B cell (primary cell): ENCODE data around the gene KLK14. TPM values are rescaled to one million over a fixed set of nuclear protein-coding genes. Genes with fewer than 3 reads are reported as not detected.

Experiments
- ATAC-seq: fragments of 200-7000 bp; cut with Tn5 transposase; one replicate; pipeline ENCODE4 v1.10.0; 2021; ENCODE audit warnings: low read depth, mild to moderate bottlenecking, moderate number of reproducible peaks, moderate library complexity
- CTCF ChIA-PET: fragments of 350-600 bp; sonication (Branson Sonifier 250); formaldehyde crosslinking; loops from one replicate; lab custom pipeline; 2021; ENCODE audit warnings: antibody characterized with exemption, inconsistent platforms; lab: Charles Lee
- POLR2A ChIA-PET: fragments of 350-600 bp; sonication (Branson Sonifier 250); formaldehyde crosslinking; loops from one replicate; lab custom pipeline; 2021; ENCODE audit warnings: antibody characterized with exemption; lab: Charles Lee
- DNase-seq: peaks from one replicate; pipeline ENCODE4 v3.0.0; 2013
- H2AFZ ChIP-seq: 2 replicates; pipeline ENCODE4 v1.6.1; 2012; ENCODE audit warnings: mild to moderate bottlenecking, low read depth, low read length; ENCODE audit not compliant: insufficient read depth, poor library complexity, severe bottlenecking
- H3K27ac ChIP-seq, 2 donors: 1 replicate in 1 of 2; 2 replicates in 1 of 2; pipeline ENCODE4 v1.5.1; 2012 to 2013; ENCODE audit warnings: low read length in 2 of 2, mild to moderate bottlenecking in 2 of 2, moderate library complexity in 1 of 2
- H3K27me3 ChIP-seq, 4 experiments: fragments of 200-600 bp in 1 of 4; sonication (generic) in 1 of 4; replicated peaks in 1 of 4; 1 replicate in 2 of 4; 2 replicates in 2 of 4; pipeline versions ENCODE4 v1.6.1 to v1.7.0; 2013 to 2016; ENCODE audit warnings: low read length in 3 of 4, mild to moderate bottlenecking in 2 of 4, mixed read lengths in 1 of 4, moderate library complexity in 1 of 4; ENCODE audit not compliant: insufficient read depth in 4 of 4, control insufficient read depth in 3 of 4; ENCODE audit errors: control extremely low read depth in 1 of 4
- H3K36me3 ChIP-seq, 2 experiments: replicated peaks in 1 of 2; 1 replicate in 1 of 2; 2 replicates in 1 of 2; pipeline versions ENCODE4 v1.6.1 to v1.7.1; 2013; ENCODE audit warnings: low read length in 1 of 2; ENCODE audit not compliant: insufficient read depth in 2 of 2, control insufficient read depth in 1 of 2; ENCODE audit errors: control extremely low read depth in 1 of 2, extremely low read depth in 1 of 2
- H3K4me1 ChIP-seq, 2 donors: fragments of 200-600 bp in 1 of 2; sonication (generic) in 1 of 2; 1 replicate in 1 of 2; 2 replicates in 1 of 2; pipeline versions ENCODE4 v1.5.1 to v1.6.1; 2013 to 2017; ENCODE audit warnings: low read length in 2 of 2; ENCODE audit not compliant: control insufficient read depth in 2 of 2, insufficient read depth in 2 of 2
- H3K4me2 ChIP-seq: replicated peaks from 2 replicates; pipeline ENCODE3; 2012; ENCODE audit warnings: mild to moderate bottlenecking, low read depth, low read length; ENCODE audit not compliant: poor library complexity, severe bottlenecking
- H3K4me3 ChIP-seq, 5 experiments: fragments of 200-600 bp in 1 of 5; sonication (generic) in 1 of 5; 1 replicate in 3 of 5; 2 replicates in 2 of 5; pipeline versions ENCODE4 v1.5.1 to v1.7.0; 2011 to 2016; ENCODE audit warnings: low read length in 4 of 5, mild to moderate bottlenecking in 4 of 5, low read depth in 2 of 5, control low read depth in 1 of 5, moderate library complexity in 1 of 5; ENCODE audit not compliant: insufficient read depth in 1 of 5; ENCODE audit errors: control extremely low read depth in 1 of 5, extremely low read depth in 1 of 5
- H3K79me2 ChIP-seq: fragments of 200-600 bp; sonication (generic); one replicate; pipeline ENCODE4 v1.6.0; 2016; ENCODE audit warnings: low read length; ENCODE audit not compliant: control insufficient read depth, insufficient read depth
- H3K9ac ChIP-seq: fragments of 200-600 bp; sonication (generic); 2 replicates; pipeline ENCODE4 v1.6.1; 2017; ENCODE audit warnings: mild to moderate bottlenecking, low read length, moderate library complexity
- H3K9me3 ChIP-seq, 3 donors: one replicate each; pipeline versions ENCODE4 v1.6.1 to v1.7.1; 2013; ENCODE audit warnings: low read length in 2 of 3; ENCODE audit not compliant: control insufficient read depth in 2 of 3, insufficient read depth in 1 of 3; ENCODE audit errors: control extremely low read depth in 1 of 3
- H4K20me1 ChIP-seq: 2 replicates; pipeline ENCODE4 v1.6.0; 2012; ENCODE audit warnings: mild to moderate bottlenecking, low read length; ENCODE audit not compliant: insufficient read depth, control insufficient read depth, poor library complexity, severe bottlenecking
- H3K27ac Mint-ChIP-seq: one replicate; pipeline ENCODE4 v1.8.0; 2021; ENCODE audit warnings: mixed read lengths
- H3K27me3 Mint-ChIP-seq: one replicate; pipeline ENCODE4 v1.8.0; 2021; ENCODE audit warnings: mixed read lengths
- H3K4me1 Mint-ChIP-seq: one replicate; pipeline ENCODE4 v1.8.0; 2021; ENCODE audit warnings: mixed read lengths
- H3K4me3 Mint-ChIP-seq: one replicate; pipeline ENCODE4 v1.8.0; 2021; ENCODE audit warnings: mixed read lengths
- H3K9me3 Mint-ChIP-seq: one replicate; pipeline ENCODE4 v1.8.0; 2022; ENCODE audit warnings: mixed read lengths; ENCODE audit not compliant: insufficient read depth
- EZH2 ChIP-seq: IDR thresholded peaks from 2 replicates; pipeline ENCODE4 v1.6.1; 2012; ENCODE audit warnings: borderline replicate concordance, low read depth, mild to moderate bottlenecking, moderate library complexity, low read length; ENCODE audit not compliant: insufficient read depth, poor library complexity, severe bottlenecking
- WGBS: methylation state at CpG from one replicate; pipeline ENCODE4 v1.1.5; 2013; ENCODE audit warnings: missing lambda C conversion rate; ENCODE audit not compliant: insufficient coverage; 5-methylcytosine and 5-hydroxymethylcytosine counted together
- intact Hi-C: fragments of 100-400 bp; cut with micrococcal nuclease; formaldehyde crosslinking; loops from one replicate; pipeline ENCODE4 v1.10.0; 2022
- polyA plus RNA-seq: library from polyadenylated mRNA; depleted of rRNA; stranded (reverse); fragments of >200 nt; gene quantifications from 2 replicates; pipeline ENCODE4 v1.2.3, GENCODE V29; 2012
- total RNA-seq, 2 donors: library from RNA; stranded (reverse); fragments of 120-200 nt in 1 of 2; gene quantifications; 1 replicate in 1 of 2; 2 replicates in 1 of 2; pipeline versions ENCODE4 v1.2.3 to v1.2.4, GENCODE V29; 2013 to 2022
- TF ChIP-seq, protein P1 (sequence below): fragments of 200-600 bp; IDR thresholded peaks from one replicate; pipeline ENCODE4 v1.8.0; 2022; ENCODE audit warnings: antibody characterized with exemption, mild to moderate bottlenecking

The KLK14 gene
- total and polyA plus RNA-seq, 2 donors (not counting 1 experiment from before 2014, with no cell fraction given) = 0.49 to 0.59 TPM

DNA sequence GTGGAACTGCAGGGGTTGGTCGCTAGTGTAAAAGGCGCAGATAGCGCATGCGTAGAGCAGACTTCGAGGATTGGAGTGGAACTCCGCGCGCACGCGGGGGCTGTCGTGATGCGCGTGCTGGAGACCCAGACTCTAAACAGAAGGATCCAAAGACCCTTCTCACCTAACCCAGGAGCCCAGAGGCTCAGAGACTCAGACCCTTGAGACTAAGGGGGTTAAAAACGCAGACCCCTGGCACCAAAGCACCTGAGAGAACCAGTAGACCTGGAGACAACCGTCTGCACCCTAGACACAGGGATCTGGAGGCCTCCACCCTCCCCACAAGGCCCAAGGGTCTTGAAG is 26.1 kb upstream of the KLK14 start:
- 4% methylated on average over 14 of the region's 15 CpGs for WGBS
- Histone ChIP-seq H3K9ac (peak overlapping the region; percentile 88), H3K79me2 (peaks cover 40% of the 10 kb centered on the region)

DNA sequence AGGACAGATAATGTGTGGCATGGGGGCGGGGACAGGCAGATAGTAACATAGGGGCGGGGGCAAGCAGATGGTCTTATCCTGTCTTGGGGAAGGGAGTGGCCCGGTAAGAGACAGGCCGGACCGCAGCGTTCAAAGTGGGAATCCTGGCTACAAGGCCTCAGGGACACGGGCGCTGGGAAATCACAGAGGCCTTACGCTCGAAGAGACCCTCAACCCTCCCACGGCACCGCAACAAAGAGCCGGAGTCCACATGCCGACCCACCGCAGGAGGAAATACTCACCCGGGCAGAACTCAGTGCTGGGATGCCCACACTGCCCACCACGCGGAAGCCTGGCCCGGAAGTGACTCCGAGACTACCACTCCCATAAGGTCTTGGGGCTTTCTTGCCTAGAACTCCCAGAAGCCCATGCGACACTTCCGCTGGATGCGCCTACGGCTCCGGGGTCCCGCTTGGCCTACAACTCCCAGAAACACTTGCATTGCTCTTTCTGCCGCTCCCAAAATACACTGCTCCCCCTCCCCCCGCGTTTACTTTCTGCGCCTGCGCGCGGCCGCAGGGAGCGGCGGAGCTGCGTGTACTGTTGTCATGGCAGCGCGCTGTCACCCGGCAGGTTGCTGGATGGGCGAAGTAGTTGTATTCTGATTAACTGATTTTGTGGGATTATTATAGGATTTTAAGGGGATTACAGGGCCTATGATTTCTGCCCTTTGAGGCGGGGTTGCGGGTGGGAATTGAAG is 25.5 kb upstream of the KLK14 start, which contains the start of gene CTU1:
CTU1 (minus strand) TSS at position 344 of the 739 bp plus-strand sequence. CDS start 3,840 bp downstream, outside the sequence.
- Histone ChIP-seq H3K4me3 (peak within 1 kb of the TSS; percentile 68 to 88 (median 80)), H3K9me3 (no peaks in the 10 kb centered on the region), H4K20me1 (peaks cover 22% of the 10 kb centered on the region), H3K36me3 (peaks cover 0 to 4% of the 10 kb centered on the region in 2 experiments), H3K79me2 (peaks cover 45% of the 10 kb centered on the region), H3K4me2 (peak within 1 kb of the TSS; percentile 96), H2AFZ (peak within 1 kb of the TSS; percentile 69), H3K27ac (peak within 1 kb of the TSS; percentile 57 to 76), H3K9ac (peak within 1 kb of the TSS; percentile 88), H3K27me3 (peaks cover 0 to 6% (median 2%) of the 10 kb centered on the region in 4 experiments), H3K4me1 (peaks cover 11 to 16% of the 10 kb centered on the region in 2 donors)
- CTCF ChIA-PET = no interaction called here
- peak within 1 kb of the TSS; percentile 97 for H3K27ac Mint-ChIP-seq
- peaks cover 35% of the 10 kb centered on the region for H3K4me1 Mint-ChIP-seq
- TF ChIP-seq, protein P1, sequence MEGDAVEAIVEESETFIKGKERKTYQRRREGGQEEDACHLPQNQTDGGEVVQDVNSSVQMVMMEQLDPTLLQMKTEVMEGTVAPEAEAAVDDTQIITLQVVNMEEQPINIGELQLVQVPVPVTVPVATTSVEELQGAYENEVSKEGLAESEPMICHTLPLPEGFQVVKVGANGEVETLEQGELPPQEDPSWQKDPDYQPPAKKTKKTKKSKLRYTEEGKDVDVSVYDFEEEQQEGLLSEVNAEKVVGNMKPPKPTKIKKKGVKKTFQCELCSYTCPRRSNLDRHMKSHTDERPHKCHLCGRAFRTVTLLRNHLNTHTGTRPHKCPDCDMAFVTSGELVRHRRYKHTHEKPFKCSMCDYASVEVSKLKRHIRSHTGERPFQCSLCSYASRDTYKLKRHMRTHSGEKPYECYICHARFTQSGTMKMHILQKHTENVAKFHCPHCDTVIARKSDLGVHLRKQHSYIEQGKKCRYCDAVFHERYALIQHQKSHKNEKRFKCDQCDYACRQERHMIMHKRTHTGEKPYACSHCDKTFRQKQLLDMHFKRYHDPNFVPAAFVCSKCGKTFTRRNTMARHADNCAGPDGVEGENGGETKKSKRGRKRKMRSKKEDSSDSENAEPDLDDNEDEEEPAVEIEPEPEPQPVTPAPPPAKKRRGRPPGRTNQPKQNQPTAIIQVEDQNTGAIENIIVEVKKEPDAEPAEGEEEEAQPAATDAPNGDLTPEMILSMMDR = no peak
- no peak for TF ChIP-seq EZH2
- peak within 1 kb of the TSS; percentile 99 for H3K4me3 Mint-ChIP-seq
- POLR2A ChIA-PET = no interaction called here
- peak; percentile 99 for DNase-seq
- peak; percentile 96 for ATAC-seq
- intact Hi-C loops = loop anchor here (1.0 to 2.0 kb wide), 2 partner anchors 231 to 597 kb away; partner anchors contain the start of gene JOSD2
- WGBS = under 1% methylated on average over 43 of the region's 43 CpGs
- no peaks in the 10 kb centered on the region for H3K27me3 Mint-ChIP-seq
- H3K9me3 Mint-ChIP-seq = no peaks in the 10 kb centered on the region

More for the DNA sequence above, 26.1 kb upstream of the KLK14 start:
- Mint-ChIP-seq H3K4me3 (peak overlapping the region; percentile 99), H3K9me3 (no peaks in the 10 kb centered on the region), H3K4me1 (peaks cover 35% of the 10 kb centered on the region), H3K27ac (peak overlapping the region; percentile 97), H3K27me3 (no peaks in the 10 kb centered on the region)
- intact Hi-C loops = loop anchor here (1.0 to 2.0 kb wide), 2 partner anchors 230 to 597 kb away; partner anchors contain the start of gene JOSD2
- H3K9me3 ChIP-seq = no peaks in the 10 kb centered on the region
- H3K4me1 ChIP-seq = peaks cover 11 to 16% of the 10 kb centered on the region in 2 donors
- H3K27ac ChIP-seq = peak overlapping the region; percentile 57 to 76
- no peak for TF ChIP-seq EZH2
- H3K4me3 ChIP-seq = peak overlapping the region; percentile 68 to 88 (median 80)
- H3K36me3 ChIP-seq = peaks cover 0 to 1% of the 10 kb centered on the region in 2 experiments
- DNase-seq = no peak
- ChIA-PET POLR2A (no interaction called here), CTCF (no interaction called here)
- peaks cover 18% of the 10 kb centered on the region for H4K20me1 ChIP-seq
- peak; percentile 39 for ATAC-seq
- H3K27me3 ChIP-seq = peaks cover 0 to 7% (median 3%) of the 10 kb centered on the region in 4 experiments
- H3K4me2 ChIP-seq = peak overlapping the region; percentile 96
- peak overlapping the region; percentile 69 for H2AFZ ChIP-seq
